Activated CD8-positive, alpha-beta T cell treated with anti-CD3 and anti-CD28 coated beads for 36 hours (primary cell): ENCODE measurements around the gene PTAR1. TPM values are rescaled to one million over a fixed set of nuclear protein-coding genes. Genes with fewer than 3 reads are reported as not detected.
"Not testable (repeated sequence)": the region's sequence is repeated elsewhere in the genome, so short reads cannot be mapped to it uniquely, and the experiment has no call there.

ENCODE experiments used
- ATAC-seq: fragments of 200-7000 bp; cut with Tn5 transposase; one replicate; pipeline ENCODE4 v1.10.0; 2021; ENCODE audit warnings: mild to moderate bottlenecking, moderate library complexity
- CTCF ChIA-PET: fragments of 350-600 bp; sonication (Branson Sonifier 250); formaldehyde crosslinking; loops from one replicate; lab custom pipeline; 2021; ENCODE audit warnings: antibody characterized with exemption; lab: Charles Lee
- POLR2A ChIA-PET: fragments of 350-600 bp; sonication (Branson Sonifier 250); formaldehyde crosslinking; loops from one replicate; lab custom pipeline; 2021; ENCODE audit warnings: antibody characterized with exemption; lab: Charles Lee
- DNase-seq: peaks from one replicate; pipeline ENCODE4 v3.0.0-alpha.2; 2020
- H3K27ac Mint-ChIP-seq: one replicate; pipeline ENCODE4 v1.8.0; 2021; ENCODE audit warnings: mild to moderate bottlenecking, mixed read lengths
- H3K27me3 Mint-ChIP-seq: one replicate; pipeline ENCODE4 v1.8.0; 2021; ENCODE audit warnings: mixed read lengths
- H3K36me3 Mint-ChIP-seq: one replicate; pipeline ENCODE4 v1.8.0; 2021; ENCODE audit warnings: low read depth, mixed read lengths
- H3K4me1 Mint-ChIP-seq: one replicate; pipeline ENCODE4 v1.8.0; 2021; ENCODE audit warnings: low read depth, mixed read lengths
- H3K4me3 Mint-ChIP-seq: one replicate; pipeline ENCODE4 v1.8.0; 2021; ENCODE audit warnings: mild to moderate bottlenecking, moderate library complexity, mixed read lengths
- H3K9me3 Mint-ChIP-seq: one replicate; pipeline ENCODE4 v1.8.0; 2021; ENCODE audit warnings: mixed read lengths
- intact Hi-C: fragments of 100-400 bp; cut with micrococcal nuclease; formaldehyde crosslinking; loops from one replicate; pipeline ENCODE4 v1.10.0; 2022
- total RNA-seq, 2 experiments: library from RNA; stranded (reverse); gene quantifications; one replicate each; pipeline ENCODE4 v1.2.3, GENCODE V29; 2021
- TF ChIP-seq, protein P1 (sequence below): fragments of 200-600 bp; IDR thresholded peaks from one replicate; pipeline ENCODE4 v1.8.0; 2022; ENCODE audit warnings: antibody characterized with exemption, mild to moderate bottlenecking

The PTAR1 gene
- total RNA-seq, 2 experiments from 2014 or later = 38.2 to 42.7 TPM

DNA sequence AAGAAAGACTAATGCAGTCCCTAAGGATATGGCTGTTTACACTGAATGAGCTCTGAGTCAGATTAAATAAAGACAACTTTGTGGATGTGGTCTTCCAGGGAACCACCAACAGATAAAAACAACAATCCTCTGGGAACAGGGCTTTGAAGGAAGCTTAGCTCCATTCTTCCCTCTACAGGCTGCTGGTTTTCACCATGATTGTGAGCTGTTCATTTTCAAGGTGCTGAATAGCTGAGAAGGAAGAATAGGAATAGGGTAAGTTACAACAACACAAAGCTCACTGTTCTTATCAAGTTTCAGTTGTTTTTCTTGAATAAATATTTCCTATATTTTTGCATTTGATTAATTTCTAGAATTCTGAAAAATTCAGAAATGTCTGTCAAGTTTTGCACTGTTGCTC lies 25.9 kb upstream of the PTAR1 start:
- Mint-ChIP-seq H3K27ac (no peak overlapping the region), H3K4me1 (no peaks in the 10 kb centered on the region), H3K9me3 (no peaks in the 10 kb centered on the region), H3K36me3 (no peaks in the 10 kb centered on the region), H3K4me3 (no peak overlapping the region), H3K27me3 (peaks cover 12% of the 10 kb centered on the region)
- TF ChIP-seq, protein P1, sequence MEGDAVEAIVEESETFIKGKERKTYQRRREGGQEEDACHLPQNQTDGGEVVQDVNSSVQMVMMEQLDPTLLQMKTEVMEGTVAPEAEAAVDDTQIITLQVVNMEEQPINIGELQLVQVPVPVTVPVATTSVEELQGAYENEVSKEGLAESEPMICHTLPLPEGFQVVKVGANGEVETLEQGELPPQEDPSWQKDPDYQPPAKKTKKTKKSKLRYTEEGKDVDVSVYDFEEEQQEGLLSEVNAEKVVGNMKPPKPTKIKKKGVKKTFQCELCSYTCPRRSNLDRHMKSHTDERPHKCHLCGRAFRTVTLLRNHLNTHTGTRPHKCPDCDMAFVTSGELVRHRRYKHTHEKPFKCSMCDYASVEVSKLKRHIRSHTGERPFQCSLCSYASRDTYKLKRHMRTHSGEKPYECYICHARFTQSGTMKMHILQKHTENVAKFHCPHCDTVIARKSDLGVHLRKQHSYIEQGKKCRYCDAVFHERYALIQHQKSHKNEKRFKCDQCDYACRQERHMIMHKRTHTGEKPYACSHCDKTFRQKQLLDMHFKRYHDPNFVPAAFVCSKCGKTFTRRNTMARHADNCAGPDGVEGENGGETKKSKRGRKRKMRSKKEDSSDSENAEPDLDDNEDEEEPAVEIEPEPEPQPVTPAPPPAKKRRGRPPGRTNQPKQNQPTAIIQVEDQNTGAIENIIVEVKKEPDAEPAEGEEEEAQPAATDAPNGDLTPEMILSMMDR = no peak
- CTCF ChIA-PET = no interaction called here
- intact Hi-C loops = no loop called here
- POLR2A ChIA-PET = no interaction called here
- DNase-seq (no peak), ATAC-seq (no peak)

DNA sequence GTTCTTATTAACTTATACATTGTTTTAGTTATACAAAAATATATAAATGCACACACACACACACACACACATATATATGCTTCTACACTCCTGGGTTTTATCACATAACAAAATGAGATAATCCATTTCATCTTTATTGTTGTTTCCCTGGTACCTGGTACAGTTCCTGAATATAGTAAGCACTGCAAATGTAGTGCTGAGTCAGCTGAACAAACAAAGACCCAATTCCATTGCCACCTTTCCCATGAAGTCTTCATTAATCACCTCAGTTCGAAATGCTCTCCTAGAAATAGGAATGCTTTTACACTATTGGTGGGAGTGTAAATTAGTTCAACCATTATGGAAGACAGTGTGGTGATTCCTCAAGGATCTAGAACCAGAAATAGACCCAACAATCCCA lies 13.4 kb upstream of the PTAR1 start:
- TF ChIP-seq, protein P1 = no peak
- Mint-ChIP-seq H3K36me3 (no peaks in the 10 kb centered on the region), H3K4me1 (no peaks in the 10 kb centered on the region), H3K27me3 (peaks cover 2% of the 10 kb centered on the region), H3K9me3 (no peaks in the 10 kb centered on the region), H3K27ac (no peak overlapping the region), H3K4me3 (no peak overlapping the region)
- intact Hi-C loops = no loop called here
- no peak for ATAC-seq
- POLR2A ChIA-PET = no interaction called here
- CTCF ChIA-PET = no interaction called here
- DNase-seq = no peak

DNA sequence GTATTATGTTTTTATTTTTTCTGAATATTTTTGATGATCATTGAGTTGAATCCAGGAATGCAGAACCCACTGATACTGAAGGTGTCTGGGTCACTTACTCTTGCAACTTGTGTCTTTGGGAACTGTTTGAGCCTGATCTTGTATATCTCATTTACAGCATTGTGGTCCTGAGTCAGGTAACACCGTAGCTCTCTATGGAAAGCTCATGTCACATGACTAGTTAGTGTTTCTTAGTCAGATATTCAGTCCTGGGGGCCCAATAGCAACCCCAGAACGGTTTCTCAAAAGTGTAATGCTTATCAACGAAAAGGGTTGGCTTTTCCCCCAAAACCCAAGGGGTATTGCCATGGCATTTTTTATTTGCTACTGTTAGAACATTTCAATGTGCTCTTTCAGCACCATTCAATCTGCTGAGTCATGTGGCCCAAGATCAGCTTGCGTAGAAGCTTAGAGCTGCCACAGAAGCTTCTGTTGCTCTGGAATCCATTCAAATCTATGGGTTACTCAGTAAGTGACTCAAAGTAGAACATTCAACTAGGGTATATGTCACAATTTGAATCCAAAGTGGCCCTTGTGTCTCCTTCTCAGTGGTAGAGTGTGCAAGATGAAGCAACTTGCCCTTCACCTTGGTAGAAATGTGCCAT lies 12.1 kb upstream of the PTAR1 start:
- DNase-seq = no peak
- intact Hi-C loops = no loop called here
- Mint-ChIP-seq H3K4me3 (no peak overlapping the region), H3K4me1 (no peaks in the 10 kb centered on the region), H3K27me3 (no peaks in the 10 kb centered on the region), H3K9me3 (no peaks in the 10 kb centered on the region), H3K36me3 (no peaks in the 10 kb centered on the region), H3K27ac (no peak overlapping the region)
- ChIA-PET CTCF (no interaction called here), POLR2A (no interaction called here)
- no peak for ATAC-seq
- TF ChIP-seq, protein P1 = no peak

DNA sequence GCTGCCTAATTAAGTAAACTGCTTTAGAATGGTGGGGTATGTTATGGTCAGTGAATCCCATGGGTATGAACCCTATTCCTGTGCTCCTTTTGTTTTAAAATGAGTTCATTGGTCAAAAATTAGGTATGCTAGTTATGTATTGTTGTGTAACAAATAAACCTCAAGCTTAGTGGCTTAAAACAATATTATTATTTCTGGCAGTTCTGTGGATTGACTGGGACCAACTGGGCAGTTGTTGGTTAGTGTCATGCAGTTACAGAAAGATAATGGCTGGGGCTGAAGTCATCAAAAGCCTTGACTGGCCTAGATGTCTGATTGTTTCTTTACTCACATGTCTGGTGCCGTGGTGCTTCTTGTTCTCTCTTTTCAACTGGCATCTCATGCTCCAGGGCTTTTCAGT lies 8.9 kb upstream of the PTAR1 start:
- ChIA-PET CTCF (no interaction called here), POLR2A (no interaction called here)
- no peak overlapping the region for H3K27ac Mint-ChIP-seq
- intact Hi-C loops = no loop called here
- no peak overlapping the region for H3K4me3 Mint-ChIP-seq
- H3K27me3 Mint-ChIP-seq = no peaks in the 10 kb centered on the region
- H3K9me3 Mint-ChIP-seq = no peaks in the 10 kb centered on the region
- no peaks in the 10 kb centered on the region for H3K36me3 Mint-ChIP-seq
- H3K4me1 Mint-ChIP-seq = no peaks in the 10 kb centered on the region
- TF ChIP-seq, protein P1 = no peak
- ATAC-seq (no peak), DNase-seq (no peak)

DNA sequence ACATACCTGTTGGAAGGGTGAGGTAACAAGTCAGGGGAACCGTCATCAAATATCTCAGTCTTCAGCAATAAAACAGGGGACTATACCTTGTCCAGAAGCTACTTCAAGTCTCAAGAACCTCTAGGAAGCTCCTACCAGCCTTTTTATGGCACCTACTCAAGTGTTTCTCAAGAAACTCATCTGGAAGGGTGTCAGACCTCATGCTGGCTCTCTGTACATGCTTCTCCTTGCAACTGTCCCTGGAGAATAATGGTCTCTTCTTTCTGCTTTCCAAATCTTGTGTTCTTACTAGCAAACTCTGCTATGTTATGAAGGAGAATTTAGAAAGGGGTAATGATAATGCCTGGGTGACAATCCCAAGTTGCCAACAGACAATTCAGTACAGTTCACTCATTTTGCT lies 8.3 kb upstream of the PTAR1 start:
- DNase-seq = no peak
- CTCF ChIA-PET = interaction anchor here (1.6 kb wide), 1 partner anchor 41 kb away, joined by 3 read pairs; no protein-coding TSS in a partner anchor
- Mint-ChIP-seq H3K36me3 (no peaks in the 10 kb centered on the region), H3K9me3 (no peaks in the 10 kb centered on the region), H3K27me3 (no peaks in the 10 kb centered on the region), H3K27ac (no peak overlapping the region), H3K4me3 (no peak overlapping the region), H3K4me1 (no peaks in the 10 kb centered on the region)
- intact Hi-C loops = no loop called here
- no peak for ATAC-seq
- TF ChIP-seq, protein P1 = no peak
- POLR2A ChIA-PET = no interaction called here

DNA sequence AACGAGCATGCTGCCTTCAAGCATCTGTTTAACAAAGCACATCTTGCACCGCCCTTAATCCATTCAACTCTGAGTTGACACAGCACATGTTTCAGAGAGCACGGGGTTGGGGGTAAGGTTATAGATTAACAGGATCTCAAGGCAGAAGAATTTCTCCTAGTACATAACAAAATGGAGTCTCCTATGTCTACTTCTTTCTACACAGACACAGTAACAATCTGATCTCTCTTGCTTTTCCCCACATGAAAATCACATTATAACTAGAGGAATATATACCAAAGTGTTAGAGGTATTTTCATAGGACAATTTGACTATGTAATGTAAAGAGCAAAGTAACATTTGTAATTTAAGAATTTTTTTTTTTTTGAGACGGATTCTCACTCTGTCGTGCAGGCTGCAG lies 4.1 kb upstream of the PTAR1 start:
- H3K27me3 Mint-ChIP-seq, H3K4me1 Mint-ChIP-seq, intact Hi-C loops, H3K9me3 Mint-ChIP-seq, H3K27ac Mint-ChIP-seq, H3K36me3 Mint-ChIP-seq, ATAC-seq, H3K4me3 Mint-ChIP-seq, CTCF ChIA-PET, DNase-seq, POLR2A ChIA-PET: not testable (repeated sequence)
